Globus pallidus (tissue), 1 donor: ENCODE data around the gene PAX8.

ENCODE experiments used
- DNase-seq: peaks from one replicate; pipeline ENCODE4 v3.0.0-alpha.2; 2015; ENCODE audit warnings: low spot score

The PAX8 gene

GRCh38 chr2:113167115-113167932 lies 111.4 kb downstream of the PAX8 start:
- DNase-seq: no peak

- DNase-seq: no peak
These were observed 112.5 kb downstream of the PAX8 start for GRCh38 chr2:113166187-113166645.
